HG02571 (cell line): Measurements from ENCODE around the gene POLN.

Source experiments
- ATAC-seq: cut with Tn5 transposase; IDR thresholded peaks from one replicate; pipeline ENCODE4 v1.9.1; 2021; ENCODE audit warnings: mild to moderate bottlenecking, moderate library complexity; ENCODE audit not compliant: unreplicated experiment

The POLN gene

DNA sequence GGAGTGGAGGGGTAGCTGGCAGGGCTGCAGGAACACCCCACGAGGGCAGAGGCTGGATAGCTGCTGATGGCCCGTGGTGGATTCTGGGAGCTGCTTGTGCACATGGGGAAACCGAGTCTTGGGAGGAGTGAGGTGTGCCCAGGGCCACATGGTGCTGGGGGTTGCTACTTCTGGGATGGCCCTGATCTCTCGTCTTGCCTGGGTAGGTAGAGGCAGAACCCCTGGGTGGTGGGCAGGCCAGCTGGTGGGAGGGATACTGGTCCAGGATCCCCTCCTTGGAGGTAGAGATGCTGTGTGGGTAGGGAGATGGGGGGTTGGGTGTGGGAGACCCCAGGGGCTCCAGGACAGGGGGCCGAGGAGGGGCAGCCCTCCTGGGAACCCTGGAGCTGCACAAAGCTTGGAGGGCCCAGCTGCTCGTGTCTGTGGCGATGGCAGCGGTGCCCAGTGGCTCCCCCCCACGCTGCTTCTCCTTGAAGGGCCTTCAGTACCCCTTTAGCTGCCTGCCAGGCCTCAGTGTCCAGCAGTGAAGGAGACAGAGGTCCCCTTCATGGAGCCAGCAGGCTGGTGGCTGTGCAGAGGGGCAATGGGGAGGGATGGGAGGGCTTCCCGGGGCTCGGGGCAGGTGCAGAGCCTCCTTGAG is 179.6 kb downstream of the POLN start:
- ATAC-seq = no peak

GRCh38 chr4:2061186-2062131 is 180.5 kb downstream of the POLN start:
- ATAC-seq = no peak

DNA sequence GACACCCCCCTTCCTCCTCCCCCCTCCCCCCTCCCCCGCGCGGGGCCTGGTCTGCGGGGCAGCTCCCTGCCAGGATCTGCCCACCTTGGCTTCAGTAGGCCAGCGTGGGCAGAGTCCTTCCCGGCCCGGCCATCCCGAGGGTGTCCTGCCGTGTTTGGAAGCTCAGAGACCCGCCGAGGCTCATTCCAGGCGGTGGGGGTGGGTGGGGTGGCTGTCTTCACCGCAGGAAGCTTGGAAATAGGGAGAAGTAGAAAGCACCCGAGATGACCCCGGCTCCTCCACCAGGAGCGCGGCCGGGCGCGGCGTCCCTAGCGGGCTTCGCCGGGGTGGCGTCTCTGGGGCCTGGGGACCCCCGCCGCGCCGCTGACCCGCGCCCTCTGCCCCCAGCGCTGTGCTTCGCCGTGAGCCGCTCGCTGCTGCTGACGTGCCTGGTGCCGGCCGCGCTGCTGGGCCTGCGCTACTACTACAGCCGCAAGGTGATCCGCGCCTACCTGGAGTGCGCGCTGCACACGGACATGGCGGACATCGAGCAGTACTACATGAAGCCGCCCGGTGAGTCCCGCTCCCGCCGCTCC is 181.2 kb downstream of the POLN start:
- ATAC-seq = no peak

DNA sequence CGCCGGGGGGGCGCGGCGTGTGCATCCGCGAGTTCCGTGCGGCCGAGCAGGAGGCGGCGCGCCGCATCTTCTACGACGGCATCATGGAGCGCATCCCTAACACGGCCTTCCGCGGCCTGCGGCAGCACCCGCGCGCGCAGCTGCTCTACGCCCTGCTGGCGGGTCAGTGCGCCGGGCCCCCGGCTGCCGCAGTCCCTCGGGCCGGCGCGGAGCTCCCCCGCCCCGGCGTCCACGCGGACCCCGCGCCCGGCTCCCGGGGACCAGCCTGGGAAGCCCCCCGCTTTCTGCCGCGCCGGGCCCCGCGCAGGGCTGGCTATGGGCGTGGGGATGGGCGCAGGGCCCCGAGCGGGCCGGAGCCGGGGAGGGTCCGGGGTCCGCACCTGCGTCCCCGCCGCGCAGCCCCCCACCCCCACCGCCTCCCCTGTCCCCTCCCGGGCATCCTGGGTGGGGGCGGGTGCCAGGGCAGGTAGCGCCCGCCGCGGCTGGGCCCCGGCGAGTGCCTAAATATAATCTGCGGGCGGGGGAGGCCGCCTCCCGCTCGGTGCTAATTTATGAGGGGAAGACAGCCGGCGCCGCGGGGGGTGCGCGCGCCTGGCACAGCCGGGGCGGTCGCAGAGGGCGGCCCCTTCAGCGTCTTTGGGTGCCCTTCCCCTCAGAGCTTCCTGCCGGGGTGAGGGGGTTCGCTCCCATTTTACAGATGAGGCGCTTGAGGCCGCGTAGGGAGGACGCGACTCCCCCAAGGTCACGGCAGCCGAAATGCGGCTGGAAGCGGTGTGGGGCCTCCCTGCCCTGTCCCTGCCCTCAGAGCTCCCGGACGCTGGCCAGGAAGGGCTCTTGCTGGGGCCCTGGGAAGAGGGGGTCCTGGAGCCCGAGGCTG is 182.0 kb downstream of the POLN start:
- ATAC-seq = no peak

DNA sequence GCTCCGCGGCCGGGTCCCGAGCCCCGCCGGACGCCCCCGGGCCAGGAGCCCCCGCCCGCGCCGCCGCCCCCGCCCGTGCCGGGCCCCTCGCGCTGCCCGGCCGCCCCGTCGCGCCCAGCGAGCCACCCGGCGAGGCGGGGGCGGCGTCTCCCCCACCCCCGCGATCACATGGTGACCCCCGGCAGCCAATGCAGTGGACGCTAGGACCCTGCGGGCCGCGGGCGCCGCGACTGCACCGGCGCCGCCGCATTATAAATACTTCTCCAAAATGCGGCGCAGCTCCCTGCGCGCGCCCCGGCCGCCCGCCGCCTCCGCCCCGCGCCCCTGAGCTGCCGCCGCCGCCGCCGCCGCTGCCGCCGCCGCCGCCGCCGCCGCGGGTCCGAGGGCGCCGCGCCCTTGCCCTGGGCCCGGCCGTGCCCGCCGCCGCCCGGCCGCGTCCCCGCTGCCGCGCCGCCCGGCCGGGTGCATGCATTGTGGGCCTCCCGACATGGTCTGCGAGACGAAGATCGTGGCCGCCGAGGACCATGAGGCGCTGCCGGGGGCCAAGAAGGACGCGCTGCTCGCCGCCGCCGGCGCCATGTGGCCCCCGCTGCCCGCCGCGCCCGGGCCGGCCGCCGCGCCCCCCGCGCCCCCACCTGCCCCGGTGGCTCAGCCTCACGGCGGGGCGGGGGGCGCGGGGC is 182.7 kb downstream of the POLN start, which contains the start of gene NAT8L:
Gene NAT8L, plus strand, starts transcription at position 282 of the 680 bp plus-strand sequence. Its CDS starts 185 bp downstream, at position 467.
- no peak for ATAC-seq

- ATAC-seq = no peak
Measured at GRCh38 chr4:2058264-2059045, 183.5 kb downstream of the POLN start.

GRCh38 chr4:2057382-2058065 is 184.4 kb downstream of the POLN start:
- no peak for ATAC-seq

DNA sequence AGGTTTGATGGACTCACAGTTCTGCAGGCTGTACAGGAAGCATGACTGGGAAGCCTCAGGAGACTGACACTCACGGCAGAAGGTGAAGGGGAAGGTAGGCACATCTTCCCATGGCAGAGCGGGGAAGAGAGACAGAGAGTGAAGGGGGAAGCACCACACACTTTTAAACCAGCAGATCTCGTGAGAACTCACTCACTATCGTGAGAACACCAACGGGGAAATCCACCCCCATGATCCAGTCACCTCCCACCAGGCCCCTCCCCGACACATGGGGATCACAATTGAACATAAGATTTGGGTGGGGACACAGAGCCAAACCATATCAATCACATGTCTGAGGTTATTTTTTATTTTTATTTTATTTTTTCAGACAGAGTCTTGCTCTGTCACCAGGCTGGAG is 187.7 kb downstream of the POLN start:
- ATAC-seq = no peak

DNA sequence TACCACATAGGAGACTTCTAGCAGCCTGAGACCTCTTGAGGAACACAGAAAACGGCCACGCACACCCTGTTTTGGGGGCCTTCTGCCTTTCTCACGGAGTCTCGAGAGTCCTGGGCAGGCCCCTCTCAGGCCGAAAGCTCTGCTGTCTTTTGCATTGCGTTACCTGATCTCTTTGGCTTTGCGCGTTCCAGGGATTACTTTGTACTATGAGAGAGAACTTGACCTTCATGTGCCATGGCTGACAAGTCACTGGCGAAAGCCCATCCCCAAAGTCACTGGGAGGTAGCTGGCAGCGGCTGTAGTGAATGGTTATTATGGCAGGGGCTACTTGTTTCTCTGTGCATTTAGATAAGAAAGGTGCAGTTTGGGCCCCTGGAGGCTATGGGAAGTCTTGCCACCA is 190.8 kb downstream of the POLN start:
- no peak for ATAC-seq

DNA sequence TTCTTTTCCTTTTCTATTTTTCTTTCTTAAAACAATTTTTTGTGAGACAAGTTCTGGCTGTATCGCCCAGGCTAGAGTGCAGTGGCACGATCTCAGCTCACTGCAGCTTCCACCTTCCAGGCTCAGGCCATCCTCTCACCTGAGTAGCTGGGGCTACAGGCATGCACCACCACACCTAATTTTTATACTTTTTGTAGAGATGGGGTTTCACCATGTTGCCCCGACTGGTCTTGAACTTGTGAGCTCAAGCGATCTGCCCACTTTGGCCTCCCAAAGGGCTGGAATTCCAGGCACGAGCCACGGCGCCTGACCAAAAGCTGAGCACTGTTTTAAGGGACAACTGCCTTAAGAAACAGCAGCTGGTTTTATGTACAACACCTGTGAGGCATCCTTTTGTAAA is 192.1 kb downstream of the POLN start:
- ATAC-seq = no peak

DNA sequence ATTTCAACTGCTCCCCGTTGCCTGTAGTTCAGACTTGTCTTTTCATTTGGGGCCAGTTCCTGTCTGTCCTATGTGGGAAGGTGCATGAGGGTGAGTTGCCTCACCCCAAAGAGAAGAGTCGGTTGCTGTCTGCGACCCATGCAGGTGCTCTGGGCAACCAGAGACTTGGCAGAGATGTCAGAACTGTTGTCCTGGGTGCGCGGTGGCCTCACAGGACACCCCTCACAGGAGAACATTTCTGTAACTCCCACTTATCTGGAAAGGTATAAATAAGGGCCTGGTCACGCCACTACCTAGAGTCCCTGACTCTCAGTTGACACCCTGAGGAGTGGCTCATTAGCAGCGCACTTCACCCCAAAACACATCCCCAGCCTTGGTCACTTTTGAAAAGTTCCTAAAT is 192.5 kb downstream of the POLN start:
- no peak for ATAC-seq

GRCh38 chr4:2048831-2049230 is 193.1 kb downstream of the POLN start:
- no peak for ATAC-seq

DNA sequence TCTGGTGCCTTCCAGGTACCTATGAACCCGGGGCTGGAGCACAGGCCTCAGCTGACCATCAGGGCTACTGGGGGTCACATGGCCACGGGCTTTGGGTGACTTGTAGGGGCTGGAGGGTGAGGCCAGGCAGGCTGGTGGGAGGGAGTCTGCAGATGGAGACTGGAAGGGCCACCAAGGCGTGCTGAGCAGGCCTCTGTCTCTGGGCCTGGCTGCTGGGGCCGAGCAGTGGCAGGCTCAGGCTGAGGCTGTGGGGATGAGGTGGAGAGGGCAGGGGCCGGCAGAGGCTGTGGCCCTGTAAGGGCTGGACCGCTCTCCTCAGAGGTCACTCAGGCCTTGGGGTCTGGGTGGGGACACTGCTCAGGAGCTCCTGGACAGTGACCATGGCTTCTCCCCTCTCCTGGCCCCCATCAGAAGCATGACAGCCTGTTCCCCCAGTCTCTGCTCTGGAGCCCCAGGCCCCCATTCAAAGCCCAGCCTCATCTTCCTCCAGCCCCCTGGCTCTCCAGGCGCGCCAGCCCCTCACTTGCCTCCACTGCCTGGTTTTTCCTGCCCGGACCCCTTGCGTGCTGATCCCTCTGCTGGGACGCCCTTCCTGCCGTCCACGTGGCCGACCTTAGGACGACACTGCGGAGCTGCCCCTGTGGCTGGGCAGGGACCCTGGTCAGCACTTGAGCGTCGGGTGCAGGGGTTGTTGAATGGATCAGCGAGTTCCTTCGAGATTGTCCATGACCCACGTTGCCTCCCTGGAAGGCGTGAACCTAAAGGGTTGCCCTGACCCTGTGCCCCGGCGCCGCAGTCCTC is 193.9 kb downstream of the POLN start:
- ATAC-seq = no peak

DNA sequence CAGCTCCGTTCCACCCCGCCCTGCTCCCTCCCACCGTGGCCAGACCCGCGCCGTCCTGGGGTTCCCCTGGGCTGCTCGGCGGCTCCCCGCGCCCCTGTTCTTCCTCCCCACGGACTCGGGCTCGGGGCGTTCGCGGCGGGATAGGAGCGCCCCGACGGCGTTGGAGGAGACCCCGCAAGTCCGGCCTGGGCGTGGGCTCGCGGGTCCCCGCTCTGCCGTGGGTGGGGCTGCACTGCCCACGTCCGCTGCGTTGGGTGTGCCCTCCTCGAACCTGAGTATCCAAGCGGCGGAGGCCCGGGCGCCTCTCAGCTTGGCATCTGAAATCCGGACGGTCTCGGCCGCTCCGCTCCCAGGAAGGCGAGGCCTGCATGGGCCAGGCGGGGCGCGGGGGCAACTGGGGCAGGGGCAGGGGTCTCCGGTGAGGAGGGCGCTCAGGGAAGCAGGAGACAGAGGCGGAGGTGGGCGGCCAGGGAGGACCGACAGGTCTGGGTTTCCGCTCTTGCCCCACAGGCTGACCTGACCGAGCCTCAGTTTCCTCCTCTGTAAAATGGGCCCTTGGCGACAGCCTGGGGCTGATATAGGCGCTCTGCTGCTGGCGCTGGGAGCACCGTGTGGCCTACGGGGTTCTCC is 194.8 kb downstream of the POLN start:
- ATAC-seq = no peak

DNA sequence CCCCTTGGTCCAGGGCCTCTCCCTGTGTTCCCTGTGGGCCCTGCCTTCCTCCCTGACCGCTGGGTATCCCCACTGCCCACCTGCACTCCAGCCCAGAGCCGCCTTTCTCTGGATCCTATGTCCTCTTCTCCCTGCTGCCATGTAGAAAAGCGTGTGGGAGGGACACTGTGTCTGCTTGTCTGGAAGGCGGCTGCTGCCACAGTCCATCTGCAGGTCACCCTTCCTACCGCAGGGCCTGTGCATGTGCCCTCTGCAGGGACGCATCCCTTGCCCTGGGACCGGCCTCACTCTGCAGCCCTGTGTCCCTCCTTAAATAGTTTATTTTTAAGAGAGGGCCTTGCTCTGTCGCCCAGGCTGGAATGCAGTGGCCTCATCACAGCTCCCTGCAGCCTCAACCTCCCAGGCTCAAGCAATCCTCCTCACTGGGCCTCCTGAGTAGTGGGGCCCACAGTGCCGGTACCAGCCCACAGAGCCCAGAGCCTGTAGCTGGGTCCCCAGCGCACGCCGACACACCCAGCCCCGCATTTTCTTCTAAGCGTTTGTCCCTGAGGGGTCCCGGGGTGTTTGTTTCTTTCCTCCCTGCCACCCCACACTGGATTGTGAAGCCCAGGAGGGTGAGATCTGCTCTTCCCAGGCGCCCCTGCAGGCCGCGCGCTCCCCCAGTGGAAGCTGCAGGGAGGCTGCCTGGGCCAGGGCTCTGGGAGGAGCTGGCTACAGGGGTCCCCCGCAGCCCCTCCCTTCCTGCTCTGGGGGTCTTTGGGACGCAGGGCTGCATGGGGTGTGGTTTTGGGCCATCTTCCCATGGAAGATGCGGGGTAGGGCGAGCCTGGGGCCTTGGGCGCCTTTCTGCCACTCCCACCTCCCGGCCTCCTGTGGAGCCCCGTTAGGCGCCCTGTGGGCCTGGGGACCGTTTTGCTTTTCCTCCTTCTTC is 195.6 kb downstream of the POLN start:
- no peak for ATAC-seq

DNA sequence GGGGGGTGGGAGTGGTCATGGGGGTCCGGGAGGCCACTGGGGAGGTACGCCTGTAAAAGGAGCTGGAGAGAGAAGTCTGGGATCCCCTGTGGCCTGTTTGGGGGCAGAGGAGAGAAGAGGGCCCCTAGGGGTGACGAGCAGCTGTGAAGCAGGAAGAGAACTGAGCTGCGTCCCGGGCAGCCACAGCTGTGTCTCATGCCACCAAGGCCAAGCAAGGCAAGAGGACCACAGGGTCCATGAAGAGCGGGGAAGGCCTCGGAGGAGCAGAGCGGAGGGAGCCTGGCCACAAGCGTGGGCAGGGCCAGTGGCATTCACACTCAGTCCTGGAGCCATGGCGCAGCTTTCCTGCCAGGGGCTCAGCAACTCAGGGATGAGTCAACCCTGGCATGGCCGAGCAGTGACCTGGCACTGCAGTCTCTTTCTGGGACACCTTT is 196.4 kb downstream of the POLN start:
- ATAC-seq = no peak
